Right ventricle myocardium superior (tissue), 1 donor: ENCODE results near the gene UBXN6. TPM values are rescaled to one million over a fixed set of nuclear protein-coding genes. Genes with fewer than 3 reads are reported as not detected.
A peak's percentile ranks its signal among the peaks of the same experiment; 100 is the strongest.

ENCODE experiments used
- ATAC-seq: fragments of 200-7000 bp; cut with Tn5 transposase; one replicate; pipeline ENCODE4 v1.9.1; 2020; ENCODE audit warnings: mild to moderate bottlenecking; ENCODE audit not compliant: poor library complexity
- DNase-seq: peaks from one replicate; pipeline ENCODE4 v3.0.0-alpha.2; 2020
- intact Hi-C: fragments of 100-400 bp; cut with DNase I; formaldehyde crosslinking; loops from one replicate; pipeline ENCODE4 v1.11.2; 2022
- total RNA-seq: library from RNA; stranded (reverse); fragmentation: NEBNext Ultra II Directional; extraction: Animal tissue kit (Norgen Biotek cat#: 25700); gene quantifications from one replicate; pipeline ENCODE4 v1.2.1, GENCODE V29; 2021
- donor health status: DM: no; HTN: yes; CAD: no; lungs with severe emphysema.

The UBXN6 gene
- total RNA-seq, 1 donor from 2014 or later = 120 TPM

DNA sequence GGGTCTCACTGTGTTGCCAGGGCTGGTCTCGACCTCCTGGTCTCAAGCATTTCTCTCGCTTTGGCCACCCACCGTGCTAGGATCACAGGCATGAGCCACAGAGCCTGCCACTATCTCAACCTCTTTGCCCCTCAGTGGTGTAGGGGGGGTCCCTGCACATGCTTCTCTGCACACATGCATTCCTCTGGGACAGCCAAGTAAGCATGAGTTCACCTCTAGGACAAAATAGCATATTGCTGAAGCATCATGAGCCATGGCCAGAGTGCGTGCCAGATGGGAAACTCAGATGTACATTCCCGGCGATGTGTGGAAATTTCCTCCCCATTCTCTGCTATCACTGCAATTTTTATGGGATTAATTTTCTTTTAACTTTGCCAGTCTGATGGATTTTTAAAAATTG lies 32.1 kb downstream of the UBXN6 start:
- ATAC-seq (no peak), DNase-seq (no peak)
- intact Hi-C loops = no loop called here

DNA sequence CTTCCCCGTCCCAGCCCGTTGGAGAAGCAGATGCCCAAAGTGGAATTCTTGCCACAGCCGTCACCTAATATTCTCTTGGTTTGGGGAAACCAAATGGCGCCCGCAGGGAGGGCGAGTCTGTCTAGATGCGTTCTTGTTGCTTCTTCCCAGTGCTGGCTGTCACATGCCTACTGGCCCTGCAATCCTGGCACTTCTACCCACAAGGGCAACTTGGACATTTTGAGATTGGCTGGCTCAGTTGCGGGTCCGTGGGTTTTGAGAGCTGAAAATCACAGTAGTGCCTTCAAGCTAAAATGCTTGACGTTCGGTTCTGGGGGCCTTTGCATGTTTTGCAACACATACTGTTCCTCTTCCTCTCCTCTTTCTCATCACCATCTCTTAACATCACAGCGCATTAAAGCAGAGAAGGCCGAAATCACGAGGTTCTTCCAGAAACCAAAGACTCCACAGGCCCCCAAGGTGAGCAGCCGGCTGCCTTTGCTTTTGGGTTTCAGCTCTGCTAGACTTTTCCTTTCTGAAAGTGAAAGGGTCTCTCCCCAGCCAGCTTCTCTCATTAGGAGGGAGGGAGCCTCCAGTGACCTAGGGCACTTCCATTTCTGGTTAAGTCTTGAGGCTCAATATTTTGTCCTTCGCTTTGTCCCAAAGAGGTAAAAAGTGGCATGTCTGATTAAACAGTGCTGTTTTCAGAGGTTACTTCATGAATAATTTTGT lies 34.0 kb downstream of the UBXN6 start:
- ATAC-seq (no peak), DNase-seq (no peak)
- intact Hi-C loops = no loop called here

DNA sequence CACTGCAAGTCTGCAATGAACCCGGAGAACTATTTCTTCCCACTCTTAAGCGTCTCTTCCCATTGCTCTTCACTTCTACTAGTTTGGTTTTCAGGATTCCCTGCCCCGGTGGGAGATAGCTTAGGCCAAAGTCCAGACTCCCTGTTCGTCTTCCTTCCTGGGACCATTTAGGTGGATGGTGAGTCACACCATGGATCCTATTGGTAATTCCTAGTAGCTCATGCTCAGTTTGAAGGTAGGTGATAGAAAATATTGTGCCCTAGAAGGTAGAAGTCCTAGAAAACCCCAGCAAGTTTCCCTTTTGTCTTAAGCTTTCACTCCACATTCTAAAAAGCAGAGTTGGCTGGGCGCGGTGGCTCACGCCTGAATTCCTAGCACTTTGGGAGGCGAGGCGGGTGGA lies 41.3 kb downstream of the UBXN6 start:
- DNase-seq = no peak
- intact Hi-C loops = no loop called here
- no peak for ATAC-seq

DNA sequence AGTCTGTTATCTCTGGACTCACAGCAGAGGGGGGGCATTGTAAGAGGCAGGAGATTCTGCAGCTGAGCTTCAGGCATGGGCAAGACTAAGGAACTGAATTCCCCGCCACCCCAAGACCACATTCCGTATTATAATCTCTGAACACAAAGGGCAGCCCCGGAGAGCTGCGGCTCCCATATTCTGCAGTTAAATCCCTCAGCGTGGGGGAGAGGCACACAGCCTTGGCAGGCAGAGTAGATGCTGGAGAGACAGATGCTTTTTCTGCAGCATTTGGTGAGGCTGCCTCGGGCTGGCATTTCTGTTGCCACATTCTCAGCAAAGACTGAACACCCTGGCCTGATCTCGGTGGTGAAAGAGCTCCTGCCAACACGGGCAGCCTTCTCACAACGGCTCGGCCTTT lies 42.2 kb downstream of the UBXN6 start:
- intact Hi-C loops = no loop called here
- DNase-seq = no peak
- peak; percentile 22 for ATAC-seq

DNA sequence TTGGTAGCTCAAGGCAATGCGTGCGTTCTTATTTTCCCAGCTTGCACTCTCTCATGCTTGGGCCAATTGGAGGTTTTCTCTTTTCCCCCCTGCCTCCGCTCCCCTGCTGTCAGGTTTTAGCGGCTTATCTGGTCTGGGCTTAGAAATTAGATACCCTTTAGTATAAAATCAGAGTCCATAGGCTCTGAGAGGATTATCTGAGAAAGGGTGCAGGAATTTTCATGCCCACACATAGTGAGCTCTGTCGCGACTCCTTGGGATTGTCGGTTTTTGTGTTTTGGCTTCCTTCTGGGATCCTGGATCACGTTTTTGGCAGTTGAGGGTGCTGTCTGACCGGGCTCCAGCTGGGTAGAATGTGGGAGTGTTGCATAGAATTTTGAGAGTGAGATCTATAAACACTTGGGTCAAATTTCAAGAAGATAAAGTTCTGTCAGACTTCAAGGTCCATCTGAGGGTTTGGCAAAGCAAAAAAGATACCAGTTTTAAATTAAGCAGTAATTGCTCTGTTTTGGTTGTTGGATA lies 42.7 kb downstream of the UBXN6 start:
- ATAC-seq (peak; percentile 36), DNase-seq (no peak)
- intact Hi-C loops = no loop called here

DNA sequence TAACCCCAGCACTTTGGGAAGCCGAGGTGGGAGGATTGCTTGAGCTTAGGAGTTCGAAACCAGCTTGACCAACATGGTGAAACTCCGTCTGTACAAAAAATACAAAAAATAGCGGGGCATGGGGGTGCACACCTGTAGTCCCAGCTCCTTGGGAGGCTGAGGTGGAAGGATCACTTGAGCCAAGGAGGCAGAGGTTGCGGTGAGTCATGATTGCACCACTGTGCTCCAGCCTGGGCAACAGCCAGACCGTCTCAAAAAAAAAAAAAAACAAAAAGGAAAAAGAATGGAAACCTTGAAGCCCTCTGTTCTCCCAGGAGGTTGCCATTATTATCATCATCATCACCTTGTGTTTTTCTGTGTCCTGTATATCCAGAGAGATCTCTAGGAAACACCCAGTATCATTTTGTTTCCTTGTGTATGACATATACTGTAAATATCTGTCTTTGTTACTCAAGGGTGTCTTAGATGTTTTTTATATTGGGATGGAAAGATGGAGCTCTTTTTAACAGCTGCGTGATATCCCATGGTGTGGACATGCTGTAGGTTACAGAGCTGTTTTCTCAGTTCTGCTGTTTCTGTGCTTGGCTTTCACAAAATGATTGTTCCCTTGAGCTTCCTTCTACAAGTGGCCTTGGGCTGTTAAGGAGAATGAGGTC lies 43.3 kb downstream of the UBXN6 start:
- DNase-seq = no peak
- intact Hi-C loops = no loop called here
- ATAC-seq = no peak

DNA sequence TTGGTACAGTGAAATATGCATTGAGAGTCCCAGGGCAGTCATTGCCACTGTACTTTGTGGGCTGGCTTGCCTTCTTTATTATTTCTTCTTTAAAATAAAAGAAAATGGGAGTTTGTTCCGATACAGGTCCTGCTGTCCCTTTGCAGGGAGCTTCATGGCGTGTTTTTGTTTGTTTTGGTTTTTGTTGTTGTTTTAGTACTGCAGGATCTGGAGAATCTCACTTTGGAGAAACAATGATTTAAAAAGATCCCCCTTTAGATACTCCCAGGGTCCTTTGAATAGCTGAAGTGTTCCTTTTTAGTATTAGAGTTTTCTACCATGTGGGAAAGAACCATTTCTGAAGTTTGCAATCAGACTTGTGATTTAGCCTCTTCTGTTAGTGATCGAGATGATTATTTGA lies 44.0 kb downstream of the UBXN6 start:
- ATAC-seq = no peak
- intact Hi-C loops = no loop called here

DNA sequence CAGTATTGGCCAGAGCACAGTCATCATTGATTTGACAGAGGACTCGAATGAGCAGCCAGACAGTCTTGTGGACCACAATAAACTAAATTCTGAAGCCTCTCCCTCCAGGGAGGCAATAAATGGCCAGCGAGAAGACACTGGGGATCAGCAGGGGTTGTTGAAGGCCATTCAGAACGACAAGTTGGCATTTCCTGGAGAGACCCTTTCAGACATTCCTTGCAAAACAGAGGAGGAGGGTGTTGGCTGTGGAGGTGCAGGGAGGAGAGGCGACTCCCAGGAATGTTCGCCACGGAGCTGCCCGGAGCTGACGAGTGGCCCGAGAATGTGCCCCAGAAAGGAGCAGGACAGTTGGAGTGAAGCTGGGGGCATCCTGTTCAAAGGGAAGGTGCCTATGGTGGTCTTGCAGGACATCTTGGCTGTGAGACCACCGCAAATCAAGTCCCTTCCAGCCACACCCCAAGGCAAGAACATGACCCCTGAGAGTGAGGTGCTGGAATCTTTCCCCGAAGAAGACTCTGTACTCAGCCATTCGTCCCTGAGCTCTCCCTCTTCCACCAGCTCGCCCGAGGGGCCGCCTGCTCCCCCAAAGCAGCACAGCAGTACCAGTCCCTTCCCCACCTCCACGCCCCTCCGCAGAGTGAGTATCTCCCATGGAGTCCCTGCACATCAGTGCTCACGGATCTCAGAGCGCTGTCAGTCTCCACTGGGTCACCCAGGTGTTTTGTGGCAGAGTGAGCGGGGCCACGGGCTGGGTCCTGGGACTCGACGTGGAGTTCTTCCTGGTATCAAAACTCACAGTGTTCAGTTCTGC lies 48.3 kb downstream of the UBXN6 start:
- DNase-seq (no peak), ATAC-seq (no peak)
- intact Hi-C loops = loop anchor here (10.0 kb wide), 1 partner anchor 145 kb away; no protein-coding TSS in a partner anchor

More for the DNA sequence above, 44.0 kb downstream of the UBXN6 start:
- DNase-seq = no peak

DNA sequence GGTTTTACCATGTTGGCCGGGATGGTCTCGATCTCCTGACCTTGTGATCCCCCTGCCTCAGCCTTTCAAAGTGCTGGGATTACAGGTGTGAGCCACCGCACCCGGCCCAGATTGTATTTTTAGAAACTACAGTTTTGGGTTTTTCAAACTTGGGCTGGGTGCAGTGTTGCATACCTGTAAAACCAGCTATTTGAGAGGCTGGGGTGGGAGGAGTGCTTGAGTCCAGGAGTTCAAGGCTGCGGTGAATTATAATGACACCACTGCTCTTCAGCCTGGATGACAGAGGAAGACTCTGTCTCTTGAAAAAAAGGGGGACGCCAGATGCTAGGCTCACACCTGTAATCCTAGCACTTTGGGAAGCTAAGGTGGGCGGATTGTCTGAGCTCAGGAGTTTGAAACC lies 51.0 kb downstream of the UBXN6 start:
- ATAC-seq = no peak
- intact Hi-C loops = loop anchor here (10.0 kb wide), 1 partner anchor 142 kb away; no protein-coding TSS in a partner anchor
- no peak for DNase-seq

DNA sequence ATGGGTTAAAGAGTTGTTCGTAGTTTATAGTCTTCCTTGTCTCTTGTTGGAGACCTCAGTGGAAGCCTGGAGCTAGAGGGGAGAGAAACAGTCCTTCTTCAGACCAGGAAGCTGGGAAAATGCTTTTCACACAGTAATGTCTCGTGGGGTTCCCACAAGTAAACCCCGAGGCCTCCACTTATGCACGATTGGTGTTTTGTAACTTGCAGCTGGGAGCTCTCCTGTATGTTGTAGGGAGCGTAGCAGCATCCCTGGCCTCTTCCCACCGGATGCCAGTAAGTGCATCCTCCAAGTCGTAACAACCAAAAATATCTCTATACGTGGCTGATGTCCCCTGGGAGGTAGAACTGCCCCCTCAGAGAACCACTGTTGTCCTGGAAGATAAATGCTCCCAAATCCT lies 51.6 kb downstream of the UBXN6 start:
- ATAC-seq = no peak
- no peak for DNase-seq
- intact Hi-C loops = loop anchor here (10.0 kb wide), 1 partner anchor 141 kb away; no protein-coding TSS in a partner anchor

DNA sequence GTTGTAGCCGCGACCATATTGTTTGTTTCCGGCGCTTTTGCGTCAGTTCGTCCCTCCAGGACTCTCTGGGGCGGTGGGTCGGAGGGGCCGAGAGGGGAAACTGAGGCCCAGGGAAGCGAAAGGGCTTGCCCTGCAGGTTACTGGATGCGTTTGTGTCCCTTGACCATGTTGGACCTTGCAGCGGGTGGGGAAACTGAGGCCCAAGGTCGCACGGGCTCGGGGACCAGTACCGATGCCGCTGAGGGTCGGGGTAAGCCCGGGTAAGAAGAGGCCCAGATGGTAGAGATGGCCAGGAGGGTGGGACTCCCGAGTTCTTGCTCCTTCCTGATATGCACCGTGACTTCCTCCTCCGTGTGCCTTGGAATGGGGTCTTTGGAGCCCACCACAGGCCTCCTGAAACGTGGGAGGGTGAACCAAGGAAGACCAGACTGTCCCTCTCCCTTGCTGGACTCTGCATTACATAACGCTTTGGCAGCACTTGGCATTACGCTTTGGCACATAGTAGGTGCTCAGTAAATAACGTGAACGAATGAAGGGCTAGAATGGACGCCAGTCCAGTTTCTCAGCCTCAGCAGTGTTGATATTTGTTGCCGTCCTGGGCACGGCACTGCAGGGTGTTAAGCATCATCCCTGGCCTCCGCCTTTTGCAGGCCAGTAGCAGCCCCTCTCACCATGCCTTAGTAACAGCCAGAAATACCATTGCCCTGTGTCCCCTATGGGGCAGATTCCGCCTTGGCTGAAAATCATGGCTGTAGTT lies 54.4 kb downstream of the UBXN6 start:
- DNase-seq (no peak), ATAC-seq (no peak)
- intact Hi-C loops = loop anchor here (10.0 kb wide), 1 partner anchor 138 kb away; no protein-coding TSS in a partner anchor

DNA sequence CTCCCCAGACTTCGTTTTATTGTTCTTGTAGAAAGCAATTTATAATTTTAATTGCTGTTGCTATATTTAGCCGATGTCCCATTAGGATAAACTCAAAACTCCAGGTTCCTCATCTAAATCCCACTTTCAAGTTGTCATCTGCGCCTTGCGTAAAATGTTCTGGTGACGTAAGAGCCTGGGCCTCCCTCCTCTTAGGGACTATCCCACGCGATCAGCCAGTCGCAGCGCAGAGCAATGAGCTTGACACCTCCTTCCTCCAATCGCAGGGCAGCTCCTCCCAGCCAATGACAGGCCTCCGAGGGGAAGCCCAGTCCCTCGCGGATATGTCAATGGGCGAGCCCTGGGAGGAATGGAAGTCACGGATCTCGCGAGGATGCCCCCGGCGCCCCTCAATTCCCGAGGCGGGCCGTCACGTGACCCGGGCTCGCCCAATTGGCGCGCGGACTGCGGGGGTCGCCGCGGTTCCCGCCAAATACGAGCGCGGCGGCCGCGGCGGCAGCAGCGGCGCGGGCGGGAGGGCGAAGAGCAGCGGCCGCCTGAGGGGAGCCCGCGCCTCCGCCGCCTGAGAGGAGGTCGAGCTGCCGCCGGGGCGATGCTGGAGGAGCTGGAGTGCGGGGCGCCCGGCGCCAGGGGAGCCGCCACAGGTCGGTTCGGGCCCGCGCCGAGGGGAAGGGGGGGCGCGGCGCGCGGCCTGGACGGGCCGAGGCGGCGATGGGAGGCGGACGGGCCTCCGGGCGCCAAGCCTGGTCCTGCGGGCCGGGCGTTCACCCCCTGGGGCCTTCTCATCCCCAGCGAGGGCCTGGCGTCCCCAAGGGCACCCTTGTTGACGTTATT lies 55.2 kb downstream of the UBXN6 start, which contains the start of gene CHAF1A:
Gene CHAF1A, plus strand, starts transcription at position 470 of the 834 bp plus-strand sequence. Its CDS starts 123 bp downstream, at position 593.
- DNase-seq = peak; percentile 99

DNA sequence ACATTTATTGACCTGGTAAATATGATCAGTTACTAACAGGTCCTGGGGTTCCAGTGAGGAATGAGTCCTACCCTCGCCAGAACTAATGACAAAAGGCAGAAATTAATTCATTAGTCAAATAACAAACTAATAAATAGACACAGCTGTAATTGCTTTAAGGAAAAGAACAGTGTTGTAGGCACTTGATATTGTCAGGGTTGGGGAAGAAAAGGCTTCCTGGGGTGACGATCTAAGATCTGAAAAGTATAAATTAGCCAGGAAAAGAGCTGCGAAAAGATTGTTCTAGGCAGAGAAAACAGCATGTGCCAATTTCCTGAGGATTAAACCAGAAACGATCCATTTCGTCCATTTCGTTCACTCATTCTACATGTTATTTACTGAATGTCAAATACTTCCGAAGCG lies 55.8 kb downstream of the UBXN6 start:
- DNase-seq (no peak), ATAC-seq (no peak)
- intact Hi-C loops = loop anchor here (10.0 kb wide), 1 partner anchor 137 kb away; no protein-coding TSS in a partner anchor

More for the DNA sequence above, 55.2 kb downstream of the UBXN6 start, which contains the start of gene CHAF1A:
- intact Hi-C loops = loop anchor here (10.0 kb wide), 1 partner anchor 138 kb away; no protein-coding TSS in a partner anchor
- peak; percentile 95 for ATAC-seq

DNA sequence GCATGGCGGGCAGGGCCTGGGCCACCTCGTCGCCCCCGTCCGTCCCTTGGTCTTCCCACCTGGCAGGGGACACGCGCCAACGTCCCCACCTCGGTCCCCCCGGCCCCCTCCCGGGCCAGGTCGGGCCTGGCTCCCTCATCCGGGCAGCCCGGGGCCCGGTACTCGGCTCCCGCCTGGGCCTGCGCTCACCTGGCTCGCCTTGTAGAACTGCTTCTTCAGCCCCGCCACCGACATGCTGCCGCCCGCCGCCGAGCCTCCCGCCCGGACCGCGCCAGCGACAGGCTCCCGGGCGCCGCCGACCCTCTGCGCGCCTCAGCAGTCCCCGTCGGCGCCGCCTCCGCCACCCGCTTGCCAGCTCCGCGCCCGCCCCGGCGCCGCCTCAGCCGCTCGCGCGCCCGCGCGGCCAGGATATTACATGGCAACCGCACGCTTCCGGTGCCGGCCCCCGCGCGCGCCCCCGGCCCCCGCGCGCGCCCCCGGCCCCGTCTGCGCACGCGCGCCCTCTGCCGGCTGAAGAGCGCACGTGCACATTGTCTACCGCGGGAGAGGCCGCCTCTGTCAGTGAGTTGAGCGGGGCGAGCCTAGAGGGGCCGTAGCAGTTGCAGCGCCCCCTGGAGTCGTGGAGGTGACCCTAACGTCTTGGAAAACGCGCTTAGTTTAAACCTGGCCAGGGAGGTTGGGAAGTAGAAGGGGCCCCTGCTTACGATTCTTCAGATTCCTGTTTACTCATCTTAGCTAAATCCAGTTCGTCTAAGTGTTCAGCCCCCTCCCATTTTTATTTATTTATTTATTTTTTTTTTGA lies 57.3 kb downstream of the UBXN6 start, which contains the start of gene SH3GL1:
Gene SH3GL1, minus strand, starts transcription at position 413 of the 802 bp plus-strand sequence. Its CDS starts 179 bp downstream, at position 234.
- intact Hi-C loops = loop anchor here (10.0 kb wide), 1 partner anchor 136 kb away; no protein-coding TSS in a partner anchor
- peak; percentile 95 for DNase-seq

DNA sequence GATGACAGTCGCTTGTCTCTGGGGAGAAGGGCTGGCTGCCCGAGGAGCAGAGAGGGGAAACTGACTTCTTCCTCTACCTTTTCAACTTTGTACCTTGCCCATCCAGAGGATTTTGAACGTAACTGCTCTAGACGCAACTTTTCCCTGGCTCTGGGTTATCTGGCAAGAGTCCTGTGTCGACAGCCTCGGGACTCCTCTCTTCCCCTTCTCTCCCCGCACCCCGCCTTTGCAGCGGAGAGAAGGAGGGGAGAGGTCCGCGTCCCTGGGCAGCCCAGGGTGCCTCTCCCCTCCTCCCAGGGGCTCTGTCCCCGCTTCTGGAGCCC lies 57.8 kb downstream of the UBXN6 start:
- DNase-seq (no peak), ATAC-seq (peak; percentile 22)
- intact Hi-C loops = loop anchor here (10.0 kb wide), 1 partner anchor 135 kb away; no protein-coding TSS in a partner anchor

More for the DNA sequence above, 57.3 kb downstream of the UBXN6 start, which contains the start of gene SH3GL1:
- peak; percentile 74 for ATAC-seq
